ENCODE data around the gene EXOC5.
A peak's percentile ranks its signal among the peaks of the same experiment; 100 is the strongest.

DNA sequence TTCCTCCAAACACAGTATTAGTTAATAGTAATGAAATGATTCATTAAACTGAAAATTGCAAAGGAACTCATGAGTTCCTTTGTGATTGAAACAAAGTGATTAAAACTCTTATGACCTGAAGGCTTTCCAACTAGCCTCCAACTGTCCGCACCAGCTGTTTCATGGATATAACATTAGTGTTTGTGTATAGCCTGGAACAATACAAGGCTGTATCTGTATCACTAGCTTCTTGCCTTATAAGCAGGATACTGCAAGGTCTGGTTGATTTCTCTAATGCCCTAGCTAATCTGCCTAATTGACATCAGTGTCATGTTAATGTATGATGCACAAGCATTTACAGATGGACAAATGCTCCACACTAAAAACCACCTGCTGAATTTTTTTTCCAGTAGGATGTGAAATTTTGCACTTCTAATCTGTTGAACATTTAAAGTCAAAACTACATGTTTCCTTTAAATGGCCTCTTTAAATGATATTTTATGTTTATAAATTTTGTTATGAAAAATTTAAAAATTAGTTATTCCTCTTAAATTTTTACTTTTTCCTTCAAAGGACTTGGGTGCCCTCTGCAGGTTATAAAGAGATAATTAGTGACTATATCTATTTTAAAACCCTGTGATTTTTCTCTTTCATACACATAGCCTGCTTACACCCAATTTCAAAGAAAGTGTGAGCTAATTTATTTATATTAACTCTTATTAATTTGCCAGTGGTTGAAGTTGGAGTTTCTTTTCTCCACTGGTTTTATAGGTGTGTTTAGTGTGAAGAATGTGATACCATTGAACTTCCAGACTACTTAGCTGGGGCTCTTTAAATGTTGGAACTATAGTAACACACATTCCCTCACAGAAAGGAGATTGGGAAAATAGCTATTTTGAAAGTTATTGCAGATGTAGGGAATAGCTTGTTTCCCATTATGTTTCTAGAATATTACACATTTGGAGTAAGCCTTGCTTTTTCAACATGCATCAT lies 25.4 kb upstream of the EXOC5 start:
- TF ChIP-seq, protein P1, sequence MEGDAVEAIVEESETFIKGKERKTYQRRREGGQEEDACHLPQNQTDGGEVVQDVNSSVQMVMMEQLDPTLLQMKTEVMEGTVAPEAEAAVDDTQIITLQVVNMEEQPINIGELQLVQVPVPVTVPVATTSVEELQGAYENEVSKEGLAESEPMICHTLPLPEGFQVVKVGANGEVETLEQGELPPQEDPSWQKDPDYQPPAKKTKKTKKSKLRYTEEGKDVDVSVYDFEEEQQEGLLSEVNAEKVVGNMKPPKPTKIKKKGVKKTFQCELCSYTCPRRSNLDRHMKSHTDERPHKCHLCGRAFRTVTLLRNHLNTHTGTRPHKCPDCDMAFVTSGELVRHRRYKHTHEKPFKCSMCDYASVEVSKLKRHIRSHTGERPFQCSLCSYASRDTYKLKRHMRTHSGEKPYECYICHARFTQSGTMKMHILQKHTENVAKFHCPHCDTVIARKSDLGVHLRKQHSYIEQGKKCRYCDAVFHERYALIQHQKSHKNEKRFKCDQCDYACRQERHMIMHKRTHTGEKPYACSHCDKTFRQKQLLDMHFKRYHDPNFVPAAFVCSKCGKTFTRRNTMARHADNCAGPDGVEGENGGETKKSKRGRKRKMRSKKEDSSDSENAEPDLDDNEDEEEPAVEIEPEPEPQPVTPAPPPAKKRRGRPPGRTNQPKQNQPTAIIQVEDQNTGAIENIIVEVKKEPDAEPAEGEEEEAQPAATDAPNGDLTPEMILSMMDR (IDR thresholded peaks at IDR 0.05; ENCODE audit: low read depth, low read length), result 0 out of 2 replicates have a peak, but pooled peaks have one; percentile 26
- TF ChIP-seq EZH2phosphoT487 (IDR thresholded peaks at IDR 0.05; ENCODE audit: low read depth), result no peak

Data from OCI-LY3 (cell line).